Measurements from ENCODE around the gene ALS2CL. TPM values are rescaled to one million over a fixed set of nuclear protein-coding genes. Genes with fewer than 3 reads are reported as not detected.

The ALS2CL gene
- total and polyA plus RNA-seq, 8 donors: 7.6 to 74.4 (median 12.7) TPM

DNA sequence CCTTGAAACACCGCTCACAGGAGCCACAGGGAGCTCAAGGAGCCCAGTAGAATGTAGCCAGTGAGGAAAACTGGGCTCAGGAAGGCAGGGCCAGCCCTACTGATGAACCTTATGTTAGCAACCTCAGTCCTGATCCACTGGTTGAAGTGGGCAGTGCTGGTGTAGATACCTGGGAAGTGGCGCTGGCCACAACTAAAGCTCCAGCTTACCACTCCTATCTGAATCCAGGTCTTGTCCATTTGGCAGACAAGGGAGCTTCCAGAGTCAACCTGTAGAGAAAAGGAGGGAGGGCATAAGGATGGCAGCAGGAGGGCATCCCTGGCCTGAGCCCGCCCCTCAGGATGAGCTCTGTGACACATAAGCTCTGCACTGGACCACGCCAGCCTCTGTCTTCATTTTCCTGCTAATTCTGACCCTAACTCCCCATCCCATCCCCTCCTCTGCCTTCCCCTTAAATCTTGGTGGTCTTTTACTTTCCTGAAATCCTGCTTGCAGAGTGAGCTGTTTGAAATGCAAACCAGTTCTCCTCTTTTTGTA is 26.3 kb upstream of the ALS2CL start:
- no peak overlapping the region for H3K4me3 ChIP-seq
- ATAC-seq (no peak), DNase-seq (no peak)
- H3K4me1 ChIP-seq: no peaks in the 10 kb centered on the region
- H3K27ac ChIP-seq: no peak overlapping the region
- intact Hi-C loops (cut with DNase I): no loop called here
- TF ChIP-seq, protein P1, sequence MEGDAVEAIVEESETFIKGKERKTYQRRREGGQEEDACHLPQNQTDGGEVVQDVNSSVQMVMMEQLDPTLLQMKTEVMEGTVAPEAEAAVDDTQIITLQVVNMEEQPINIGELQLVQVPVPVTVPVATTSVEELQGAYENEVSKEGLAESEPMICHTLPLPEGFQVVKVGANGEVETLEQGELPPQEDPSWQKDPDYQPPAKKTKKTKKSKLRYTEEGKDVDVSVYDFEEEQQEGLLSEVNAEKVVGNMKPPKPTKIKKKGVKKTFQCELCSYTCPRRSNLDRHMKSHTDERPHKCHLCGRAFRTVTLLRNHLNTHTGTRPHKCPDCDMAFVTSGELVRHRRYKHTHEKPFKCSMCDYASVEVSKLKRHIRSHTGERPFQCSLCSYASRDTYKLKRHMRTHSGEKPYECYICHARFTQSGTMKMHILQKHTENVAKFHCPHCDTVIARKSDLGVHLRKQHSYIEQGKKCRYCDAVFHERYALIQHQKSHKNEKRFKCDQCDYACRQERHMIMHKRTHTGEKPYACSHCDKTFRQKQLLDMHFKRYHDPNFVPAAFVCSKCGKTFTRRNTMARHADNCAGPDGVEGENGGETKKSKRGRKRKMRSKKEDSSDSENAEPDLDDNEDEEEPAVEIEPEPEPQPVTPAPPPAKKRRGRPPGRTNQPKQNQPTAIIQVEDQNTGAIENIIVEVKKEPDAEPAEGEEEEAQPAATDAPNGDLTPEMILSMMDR (IDR thresholded peaks at IDR 0.05): no peak
- no peaks in the 10 kb centered on the region for H3K9me3 ChIP-seq
- peaks cover 0 to 22% of the 10 kb centered on the region in 2 donors for H3K27me3 ChIP-seq
- H3K36me3 ChIP-seq: no peaks in the 10 kb centered on the region

DNA sequence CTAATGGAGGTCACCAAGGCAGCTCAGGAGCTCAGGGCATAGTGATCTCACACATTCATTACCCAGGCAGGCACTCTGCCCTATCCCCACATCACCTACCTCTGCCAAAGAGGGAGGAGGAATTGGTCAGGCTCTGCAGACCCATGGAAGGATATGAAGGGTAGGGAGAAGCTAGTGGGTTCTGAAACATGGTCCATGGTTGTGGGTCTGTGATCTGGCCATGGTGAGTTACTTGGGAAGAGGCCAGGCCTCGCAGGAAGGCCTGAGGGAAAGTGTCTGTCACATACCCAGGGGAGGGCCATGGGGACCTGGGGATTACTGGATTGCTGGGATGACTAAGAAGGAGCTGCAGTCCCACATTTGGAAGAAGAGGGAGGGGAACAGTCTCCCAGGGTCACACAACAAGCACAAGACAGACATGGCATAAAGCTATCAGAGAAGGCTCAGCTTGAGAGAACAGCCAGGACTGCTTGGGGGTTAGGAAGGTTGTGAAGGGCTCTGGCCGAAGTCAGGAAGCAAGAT is 25.6 kb upstream of the ALS2CL start:
- Histone ChIP-seq H3K4me3 (no peak overlapping the region), H3K27me3 (peaks cover 0 to 22% of the 10 kb centered on the region in 2 donors), H3K9me3 (no peaks in the 10 kb centered on the region), H3K4me1 (no peaks in the 10 kb centered on the region), H3K27ac (no peak overlapping the region), H3K36me3 (no peaks in the 10 kb centered on the region)
- ATAC-seq (no peak), DNase-seq (no peak)
- TF ChIP-seq, protein P1 (IDR thresholded peaks at IDR 0.05): no peak
- intact Hi-C loops (cut with DNase I): no loop called here

DNA sequence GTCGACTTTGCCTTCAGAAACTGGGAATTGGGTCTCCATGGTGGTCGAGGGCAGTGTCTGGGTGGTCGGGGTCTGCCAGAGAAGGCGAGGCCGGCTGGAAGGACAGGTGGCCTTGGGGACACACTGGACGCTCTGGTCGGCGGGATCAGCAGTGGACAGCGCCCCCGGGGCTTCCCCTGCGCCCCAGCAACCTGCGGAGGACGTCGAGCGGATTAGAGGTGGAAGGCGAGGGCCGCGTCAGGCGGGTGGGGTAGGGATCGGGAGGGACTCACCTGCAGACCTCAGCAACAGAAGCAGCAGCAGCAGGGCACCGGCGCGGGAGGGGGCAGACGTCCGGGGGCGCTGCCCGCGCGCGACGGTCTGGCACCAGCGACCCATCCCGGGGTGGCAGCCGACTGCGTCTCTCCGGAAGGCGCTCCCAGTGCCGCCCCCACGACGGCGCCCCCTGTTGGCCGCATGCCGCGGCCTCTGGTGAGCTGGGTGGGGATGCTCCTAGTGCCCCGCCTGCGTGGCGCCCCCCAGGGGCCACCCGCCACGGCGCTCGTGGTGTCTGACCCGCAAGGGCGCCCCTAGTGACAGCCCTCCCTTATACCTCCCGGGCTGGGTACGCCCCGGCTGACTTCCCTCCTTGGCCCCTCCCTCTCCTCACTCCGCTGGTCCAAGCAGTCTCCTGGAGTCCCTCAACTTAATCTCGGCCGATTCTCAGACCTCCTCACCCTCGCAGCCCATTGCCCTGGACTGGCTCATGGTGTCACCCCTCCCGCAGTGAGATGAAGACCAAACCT is 24.2 kb upstream of the ALS2CL start, which contains the start of gene PRSS50:
TSS of gene PRSS50 (minus strand) at position 423 of the 785 bp plus-strand sequence. CDS start at position 378, 45 bp downstream.
- intact Hi-C loops (cut with DNase I): no loop called here
- H3K4me3 ChIP-seq: no peak within 1 kb of the TSS
- no peaks in the 10 kb centered on the region for H3K9me3 ChIP-seq
- ATAC-seq: no peak
- H3K27me3 ChIP-seq: peaks cover 0 to 22% of the 10 kb centered on the region in 2 donors
- no peak for DNase-seq
- H3K27ac ChIP-seq: no peak within 1 kb of the TSS
- no peaks in the 10 kb centered on the region for H3K36me3 ChIP-seq
- TF ChIP-seq, protein P1 (IDR thresholded peaks at IDR 0.05): no peak
- H3K4me1 ChIP-seq: no peaks in the 10 kb centered on the region

DNA sequence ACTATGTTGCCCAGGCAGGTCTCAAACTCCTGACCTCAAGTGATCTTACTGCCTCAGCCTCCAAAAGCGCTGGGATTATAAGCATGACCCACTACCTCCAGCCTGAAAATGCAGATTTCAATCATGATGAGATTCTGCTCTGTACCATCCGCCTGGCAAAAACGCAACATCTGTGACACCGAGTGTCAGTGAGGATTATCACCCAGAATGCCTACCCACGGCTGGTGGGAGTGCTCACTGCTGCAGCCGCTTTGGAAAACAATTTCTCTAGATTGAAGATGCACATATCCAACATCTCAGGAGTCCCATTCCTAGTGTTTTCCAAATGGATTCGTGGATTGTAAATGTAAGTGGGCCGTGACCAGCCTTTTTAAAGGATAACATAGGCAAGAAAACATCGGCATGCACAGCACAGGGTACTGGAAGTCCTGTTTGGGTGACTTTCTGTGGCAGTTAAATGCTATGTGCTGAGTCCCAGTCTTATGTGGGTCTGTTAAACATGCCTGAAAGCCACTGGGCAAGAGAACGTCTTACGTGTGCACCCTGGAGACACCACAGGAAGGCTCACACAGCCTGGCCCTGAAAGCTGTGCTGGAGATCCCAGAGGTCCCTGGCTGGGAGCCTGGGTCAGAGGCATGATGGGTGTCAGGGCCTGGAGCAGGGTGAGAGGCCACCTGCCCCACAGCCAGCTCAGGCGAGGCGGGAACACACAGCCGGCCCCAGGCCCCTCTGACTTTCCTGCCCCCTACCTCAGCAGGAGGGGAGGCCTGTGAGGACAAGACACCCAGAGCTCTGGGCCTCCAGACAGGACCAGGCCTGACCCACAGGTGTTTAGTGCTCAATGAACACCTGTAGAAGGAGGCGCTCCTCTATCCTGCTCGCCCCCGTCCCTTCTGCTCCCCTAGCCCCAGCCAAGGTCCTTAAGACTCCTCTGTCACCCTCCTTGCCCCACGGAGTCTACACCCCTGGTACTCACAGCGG is 23.3 kb upstream of the ALS2CL start:
- Histone ChIP-seq H3K36me3 (no peaks in the 10 kb centered on the region), H3K4me3 (no peak overlapping the region), H3K9me3 (no peaks in the 10 kb centered on the region), H3K27ac (no peak overlapping the region), H3K4me1 (no peaks in the 10 kb centered on the region), H3K27me3 (peaks cover 0 to 22% of the 10 kb centered on the region in 2 donors)
- no peak for ATAC-seq
- intact Hi-C loops (cut with DNase I): no loop called here
- DNase-seq: no peak
- TF ChIP-seq, protein P1 (IDR thresholded peaks at IDR 0.05): no peak
